Activated CD8-positive, alpha-beta memory T cell treated with anti-CD3 and anti-CD28 coated beads for 36 hours (primary cell): ENCODE data around the gene C1QTNF1. TPM values are rescaled to one million over a fixed set of nuclear protein-coding genes. Genes with fewer than 3 reads are reported as not detected.

Experiments
- CTCF ChIA-PET: fragments of 350-600 bp; sonication (Branson Sonifier 250); formaldehyde crosslinking; loops from one replicate; lab custom pipeline; 2021; ENCODE audit warnings: antibody characterized with exemption; lab: Charles Lee
- POLR2A ChIA-PET: fragments of 350-600 bp; sonication (Branson Sonifier 250); formaldehyde crosslinking; loops from one replicate; lab custom pipeline; 2021; ENCODE audit warnings: antibody characterized with exemption; lab: Charles Lee
- total RNA-seq, 2 experiments: library from RNA; stranded (reverse); gene quantifications; one replicate each; pipeline ENCODE4 v1.2.3, GENCODE V29; 2021

Gene C1QTNF1
- total RNA-seq, 2 experiments from 2014 or later = 0.08 to 0.19 TPM

GRCh38 chr17:79062691-79063090 is 38.7 kb downstream of the C1QTNF1 start:
- CTCF ChIA-PET = interaction anchor here (0.7 to 1.9 kb wide), 3 partner anchors 12 to 329 kb away, joined by 3 to 4 read pairs (median 3); partner anchors contain the start of gene ENGASE

GRCh38 chr17:79064026-79064425 is 40.1 kb downstream of the C1QTNF1 start:
- ChIA-PET CTCF (interaction anchor here (0.6 kb wide), 1 partner anchor 802 kb away, joined by 4 read pairs; no protein-coding TSS in a partner anchor), POLR2A (no interaction called here)

More at GRCh38 chr17:79062691-79063090, 38.7 kb downstream of the C1QTNF1 start:
- POLR2A ChIA-PET = no interaction called here

- ChIA-PET CTCF (interaction anchor here (0.6 to 1.4 kb wide), 10 partner anchors 8 to 335 kb away, joined by 3 to 5 read pairs (median 3); no protein-coding TSS in a partner anchor), POLR2A (no interaction called here)
Observed at GRCh38 chr17:79065105-79065670, 41.2 kb downstream of the C1QTNF1 start.

DNA sequence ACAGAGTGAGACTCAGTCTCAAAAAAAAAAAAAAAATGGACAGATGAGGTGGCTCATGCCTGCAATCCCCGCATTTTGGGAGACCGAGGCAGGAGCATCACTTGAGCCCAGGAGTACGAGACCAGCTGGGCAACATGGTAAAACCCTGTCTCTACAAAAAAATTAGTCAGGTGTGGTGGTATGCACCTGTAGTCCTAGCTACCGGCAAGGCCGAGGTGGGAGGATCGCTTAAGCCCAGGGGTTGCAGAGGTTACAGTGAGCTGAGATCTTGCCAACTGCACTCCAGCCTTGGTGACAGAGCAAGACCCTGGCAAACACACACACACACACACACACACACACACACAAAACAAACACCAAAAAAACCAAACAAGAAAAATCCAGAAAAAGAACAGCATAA is 43.0 kb downstream of the C1QTNF1 start:
- CTCF ChIA-PET = interaction anchor here (0.6 to 1.1 kb wide), 3 partner anchors 16 to 325 kb away, joined by 3 read pairs; no protein-coding TSS in a partner anchor
- POLR2A ChIA-PET = no interaction called here

GRCh38 chr17:79070266-79070880 is 46.4 kb downstream of the C1QTNF1 start:
- ChIA-PET CTCF (interaction anchor here (0.7 to 1.3 kb wide), 3 partner anchors 12 to 28 kb away, joined by 3 to 5 read pairs (median 3); no protein-coding TSS in a partner anchor), POLR2A (no interaction called here)

DNA sequence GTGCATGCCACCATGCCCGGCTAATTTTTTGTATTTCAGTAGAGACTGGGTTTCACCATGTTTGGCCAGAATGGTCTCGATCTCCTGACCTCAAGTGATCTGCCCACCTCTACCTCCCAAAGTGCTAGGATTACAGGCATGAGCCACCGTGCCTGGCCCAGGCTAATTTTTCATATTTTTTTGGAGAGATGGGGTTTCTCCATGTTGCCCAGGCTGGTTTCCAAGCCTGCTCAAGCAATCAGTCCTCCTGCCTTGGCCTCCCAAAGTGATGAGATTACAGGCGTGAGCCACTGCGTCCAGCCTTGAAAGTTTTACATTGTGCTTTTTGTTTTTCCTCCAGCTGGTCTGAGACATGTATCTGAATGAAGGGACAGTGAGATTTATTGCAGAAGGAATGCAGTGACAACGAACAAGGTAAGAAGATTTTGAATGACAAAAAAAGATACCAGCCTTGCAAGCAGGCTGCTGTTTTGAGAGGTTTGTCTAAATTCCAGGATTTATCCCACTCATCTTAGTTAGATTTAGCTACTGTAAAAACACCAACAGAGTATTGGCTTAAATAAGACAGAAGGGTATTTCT is 47.3 kb downstream of the C1QTNF1 start:
- CTCF ChIA-PET = interaction anchor here (0.7 kb wide), 1 partner anchor 29 kb away, joined by 5 read pairs; no protein-coding TSS in a partner anchor
- POLR2A ChIA-PET = no interaction called here

- POLR2A ChIA-PET = no interaction called here
- CTCF ChIA-PET = interaction anchor here (1.0 to 2.8 kb wide), 4 partner anchors 10 to 319 kb away, joined by 3 to 10 read pairs (median 7); no protein-coding TSS in a partner anchor
Observed at GRCh38 chr17:79072544-79072943, 48.6 kb downstream of the C1QTNF1 start.

DNA sequence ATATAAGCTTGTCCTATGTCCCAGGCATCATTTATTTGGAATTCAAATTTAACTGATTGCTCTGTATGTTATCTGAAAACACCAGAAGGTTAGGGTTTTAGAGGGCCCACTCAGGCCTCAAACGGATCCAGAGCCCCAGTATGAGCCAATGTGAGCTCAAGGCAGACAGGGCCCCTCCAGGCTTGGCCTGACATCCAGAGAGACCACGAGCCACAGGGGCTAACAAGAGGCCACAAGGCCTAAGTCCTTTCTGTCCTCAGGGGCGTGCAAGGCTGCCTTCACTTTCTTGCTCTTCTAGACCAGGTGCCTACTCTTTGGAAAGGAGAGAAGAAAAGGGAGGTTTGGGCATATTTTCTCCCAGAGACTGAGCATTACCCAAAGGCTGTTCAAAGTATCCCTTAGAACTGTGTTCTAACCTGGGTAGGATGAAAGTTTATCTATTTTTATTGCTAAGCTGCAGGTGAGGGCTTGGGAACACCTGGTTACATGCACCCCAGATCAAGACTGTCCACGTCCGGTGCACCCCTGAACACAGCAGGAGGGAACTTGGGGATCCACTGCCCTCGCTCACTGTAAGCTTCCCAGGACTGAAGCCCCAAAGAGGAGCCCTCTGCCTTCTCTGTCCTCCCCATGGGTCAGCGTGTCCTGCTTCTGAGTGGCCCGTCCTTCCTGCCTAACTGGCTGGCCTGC is 49.2 kb downstream of the C1QTNF1 start:
- CTCF ChIA-PET = interaction anchor here (1.0 to 2.8 kb wide), 5 partner anchors 8 to 319 kb away, joined by 3 to 10 read pairs (median 6); no protein-coding TSS in a partner anchor
- POLR2A ChIA-PET = no interaction called here

GRCh38 chr17:79073706-79074088 is 49.7 kb downstream of the C1QTNF1 start:
- CTCF ChIA-PET = interaction anchor here (1.2 to 2.8 kb wide), 4 partner anchors 9 to 318 kb away, joined by 3 to 10 read pairs (median 7); no protein-coding TSS in a partner anchor
- POLR2A ChIA-PET = no interaction called here

DNA sequence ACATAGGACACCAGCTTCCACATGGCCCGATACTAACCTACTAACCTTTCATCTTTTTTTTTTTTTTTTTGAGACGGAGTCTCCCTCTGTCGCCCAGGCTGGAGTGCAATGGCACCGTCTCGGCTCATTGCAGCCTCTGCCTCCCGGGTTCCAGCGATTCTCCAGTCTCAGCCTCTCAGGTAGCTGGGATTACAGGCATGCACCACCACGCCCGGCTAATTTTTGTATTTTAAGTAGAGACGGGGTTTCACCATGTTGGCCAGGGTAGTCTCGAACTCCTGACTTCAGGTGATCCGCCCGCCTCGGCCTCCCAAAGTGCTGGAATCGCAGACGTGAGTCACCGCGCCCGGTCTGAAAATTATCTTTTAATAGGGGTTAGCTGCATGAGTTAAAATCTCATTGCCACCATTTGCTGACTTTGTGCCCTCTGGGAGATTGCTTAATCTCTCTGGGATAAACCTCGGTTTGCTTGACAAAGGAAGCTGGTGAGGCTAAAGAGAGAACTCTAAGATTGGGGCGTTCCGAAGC is 50.2 kb downstream of the C1QTNF1 start:
- ChIA-PET CTCF (interaction anchor here (0.8 to 2.8 kb wide), 7 partner anchors 8 to 327 kb away, joined by 3 to 10 read pairs (median 3); no protein-coding TSS in a partner anchor), POLR2A (interaction anchor here (0.7 kb wide), 1 partner anchor 11 kb away, joined by 3 read pairs; no protein-coding TSS in a partner anchor)

DNA sequence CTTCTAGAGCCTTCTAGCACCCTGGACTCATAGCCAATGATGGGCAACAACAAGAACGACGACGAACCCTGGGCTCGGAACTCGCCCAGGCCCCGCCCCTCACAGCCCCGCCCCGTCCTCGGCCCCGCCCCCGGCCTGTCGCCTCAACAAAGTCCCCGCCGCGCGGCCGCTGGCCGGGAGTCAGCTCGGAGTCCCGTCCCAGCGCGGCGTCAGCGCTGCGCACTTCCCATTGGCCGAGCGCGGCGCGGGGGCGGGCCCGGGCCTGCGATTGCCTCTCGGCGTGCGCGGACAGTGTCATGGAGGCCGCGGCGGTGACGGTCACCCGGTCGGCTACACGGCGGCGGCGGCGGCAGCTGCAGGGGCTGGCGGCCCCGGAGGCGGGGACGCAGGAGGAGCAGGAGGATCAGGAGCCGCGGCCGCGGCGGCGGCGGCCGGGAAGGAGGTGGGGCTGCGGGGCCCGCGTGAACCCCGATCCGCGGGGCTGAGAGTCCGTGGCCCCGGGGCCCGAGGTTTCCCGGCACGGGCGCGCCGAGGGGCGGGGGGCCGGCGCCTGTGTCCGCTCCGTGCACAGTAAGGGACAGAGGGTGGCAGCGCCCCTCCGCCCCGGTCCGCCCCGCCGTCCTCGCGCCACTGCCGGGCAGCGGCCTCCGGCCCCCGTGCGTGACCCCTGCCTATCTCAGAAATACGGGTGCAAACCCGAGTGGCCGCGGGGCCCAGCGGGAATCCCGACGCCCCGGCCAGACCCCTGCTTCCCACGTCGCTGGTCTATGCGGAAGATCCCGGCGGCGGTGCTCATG is 50.9 kb downstream of the C1QTNF1 start, which contains the start of gene ENGASE:
ENGASE (plus strand) TSS at position 176 of the 797 bp plus-strand sequence; CDS start at position 297, 121 bp downstream.
- CTCF ChIA-PET = interaction anchor here (0.6 to 2.8 kb wide), 5 partner anchors 12 to 778 kb away, joined by 3 to 10 read pairs (median 3); no protein-coding TSS in a partner anchor

DNA sequence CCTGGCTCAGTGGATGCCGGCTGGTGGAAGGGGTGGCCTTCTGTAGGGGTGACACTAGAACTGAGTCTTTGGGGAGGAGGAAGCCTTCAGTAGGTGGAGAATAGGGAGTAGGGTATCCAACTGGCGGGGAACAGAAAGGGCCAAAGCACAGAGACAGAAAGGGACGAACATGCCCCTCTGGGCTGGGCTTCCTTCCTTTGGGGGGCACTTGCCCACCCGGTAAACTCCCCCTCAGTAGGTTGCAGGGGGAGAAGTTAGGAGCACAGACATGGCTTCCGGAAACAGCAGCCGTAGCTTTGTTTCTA is 51.4 kb downstream of the C1QTNF1 start:
- ChIA-PET POLR2A (no interaction called here), CTCF (interaction anchor here (1.6 kb wide), 1 partner anchor 13 kb away, joined by 3 read pairs; no protein-coding TSS in a partner anchor)

More for the DNA sequence above, 50.9 kb downstream of the C1QTNF1 start, which contains the start of gene ENGASE:
- POLR2A ChIA-PET = interaction anchor here (0.7 kb wide), 1 partner anchor 10 kb away, joined by 3 read pairs; no protein-coding TSS in a partner anchor

- ChIA-PET CTCF (interaction anchor here (1.6 kb wide), 1 partner anchor 13 kb away, joined by 3 read pairs; no protein-coding TSS in a partner anchor), POLR2A (no interaction called here)
Observed at GRCh38 chr17:79075861-79076406, 52.0 kb downstream of the C1QTNF1 start.

- ChIA-PET CTCF (no interaction called here), POLR2A (no interaction called here)
Observed at GRCh38 chr17:79077587-79077986, 53.6 kb downstream of the C1QTNF1 start.

DNA sequence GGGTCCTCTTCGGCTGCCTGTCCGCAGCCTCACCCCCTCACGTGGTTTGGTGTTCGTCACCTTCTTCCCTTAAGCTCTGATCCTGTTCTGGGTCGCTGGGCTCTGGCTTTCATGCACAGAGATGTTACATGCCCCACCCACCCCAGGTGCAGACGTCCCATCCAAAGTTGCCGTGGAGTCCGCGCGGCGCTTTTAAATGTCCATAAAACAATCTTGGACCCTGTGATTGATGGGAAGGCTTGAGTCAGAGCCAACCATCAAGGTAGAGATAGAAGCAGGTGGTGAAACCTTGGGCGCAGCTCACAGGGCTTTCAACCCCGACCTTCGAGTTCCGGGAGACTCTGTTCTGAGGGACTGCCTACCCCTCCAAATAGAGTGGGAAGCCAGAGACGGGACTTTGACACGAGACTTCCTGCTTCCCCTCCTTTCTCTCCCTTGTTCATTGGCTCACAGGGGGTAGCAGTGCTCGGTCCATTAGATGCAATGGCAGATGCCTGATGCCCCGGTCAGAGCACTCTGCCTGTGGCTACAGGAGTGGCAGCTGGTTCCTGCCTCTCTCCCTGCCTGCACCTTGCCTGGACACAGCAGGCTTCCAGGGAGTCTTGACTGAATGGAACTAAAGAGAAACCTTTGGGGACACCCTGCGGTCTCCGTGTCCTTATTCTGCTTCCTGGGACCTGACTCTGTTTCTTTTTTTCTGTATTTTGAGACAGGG is 54.7 kb downstream of the C1QTNF1 start:
- POLR2A ChIA-PET = no interaction called here
- CTCF ChIA-PET = interaction anchor here (1.2 kb wide), 1 partner anchor 323 kb away, joined by 3 read pairs; no protein-coding TSS in a partner anchor

- ChIA-PET CTCF (interaction anchor here (1.2 kb wide), 1 partner anchor 322 kb away, joined by 3 read pairs; no protein-coding TSS in a partner anchor), POLR2A (no interaction called here)
Observed at GRCh38 chr17:79079421-79080200, 55.6 kb downstream of the C1QTNF1 start.
